H1 (cell line): Measurements from ENCODE around the gene SPSB3. TPM values are rescaled to one million over a fixed set of nuclear protein-coding genes. Genes with fewer than 3 reads are reported as not detected.

Source experiments
- NANOG ChIP-seq: IDR thresholded peaks from 2 replicates; pipeline ENCODE4 v1.6.1; 2011; ENCODE audit warnings: low read length, low read depth, mild to moderate bottlenecking, inconsistent platforms; ENCODE audit not compliant: insufficient read depth, poor library complexity, severe bottlenecking
- NRF1 ChIP-seq: IDR thresholded peaks from 2 replicates; pipeline ENCODE4 v1.6.1; 2011; ENCODE audit warnings: mild to moderate bottlenecking, low read depth, low read length, improper control_type of control experiment
- SRF ChIP-seq: IDR thresholded peaks from 2 replicates; pipeline ENCODE4 v1.6.1; 2011; ENCODE audit warnings: mild to moderate bottlenecking, low read depth, low read length, moderate library complexity
- TAF1 ChIP-seq: IDR thresholded peaks from 2 replicates; pipeline ENCODE4 v1.6.1; 2011; ENCODE audit warnings: mild to moderate bottlenecking, low read depth, low read length
- polyA plus RNA-seq, 7 experiments: library from polyadenylated mRNA; depleted of rRNA in 3 of 7; stranded (reverse) in 5 of 7; unstranded in 2 of 7; fragments of >200 nt in 5 of 7; fragments of 200-250 nt in 2 of 7; gene quantifications; 1 replicate in 5 of 7; 2 replicates in 1 of 7; 4 replicates in 1 of 7; pipeline versions ENCODE4 v1.2.1 to v1.2.3, GENCODE V29; 2011 to 2013; ENCODE audit warnings: missing spikeins in 2 of 7, mixed read lengths in 2 of 7
- total RNA-seq: library from RNA; stranded (reverse); fragmentation: NEBNext Ultra II Directional; extraction: Animal tissue kit (Norgen Biotek cat#: 25700); gene quantifications from 2 replicates; pipeline ENCODE4 v1.2.1, GENCODE V29; 2021

Gene SPSB3
- total and polyA plus RNA-seq, 2 of the 8 experiments (the other 6 are each of a cell fraction or from before 2014, with no cell fraction given) = 22.5 to 37.8 TPM

- TF ChIP-seq NANOG (no peak), NRF1 (no peak), TAF1 (no peak), SRF (no peak)
Measured at GRCh38 chr16:1768061-1768766, 14.2 kb downstream of the SPSB3 start (continued).
